Measurements from ENCODE around the gene KIAA0040.

The KIAA0040 gene

DNA sequence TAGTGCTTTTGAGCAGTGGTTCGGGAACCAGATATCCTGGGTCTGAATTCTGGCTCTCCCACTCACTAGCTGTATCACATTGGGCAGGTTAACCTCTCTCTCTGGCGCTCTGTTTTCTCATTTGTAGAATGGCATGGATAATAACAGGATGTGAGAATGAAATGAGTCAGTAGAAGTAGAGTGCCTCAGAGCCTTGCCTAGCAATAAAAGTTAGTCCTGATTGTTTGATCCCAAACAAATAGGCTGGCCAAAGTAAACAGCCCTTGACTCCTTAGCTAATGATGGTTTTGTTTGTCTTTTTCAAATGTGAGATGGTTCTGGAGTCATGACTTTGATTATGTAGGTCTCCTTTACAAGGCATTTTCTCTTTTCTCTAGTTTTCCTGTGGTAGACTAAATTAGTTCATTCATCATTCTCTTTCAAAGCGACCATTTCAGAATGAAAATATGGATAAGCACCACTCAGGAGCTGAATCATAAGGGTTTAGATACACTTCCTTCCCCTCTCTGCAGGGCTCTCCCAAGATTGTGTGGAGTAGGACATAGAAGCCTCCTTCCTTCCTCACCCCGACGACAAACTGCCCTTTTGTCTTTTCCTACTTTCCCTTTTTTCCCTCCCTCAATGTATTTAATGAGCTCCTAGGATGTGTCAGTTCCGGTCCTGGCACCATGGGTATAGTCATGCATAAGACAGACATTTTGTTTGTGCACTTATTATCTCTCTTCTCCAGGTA lies 23.1 kb downstream of the KIAA0040 start:
- no peak for TF ChIP-seq ZNF274 (IDR thresholded peaks at IDR 0.05; ENCODE audit: low read depth, low read length)
- H3K4me3 ChIP-seq (ENCODE audit: low read length), result no peak overlapping the region

DNA sequence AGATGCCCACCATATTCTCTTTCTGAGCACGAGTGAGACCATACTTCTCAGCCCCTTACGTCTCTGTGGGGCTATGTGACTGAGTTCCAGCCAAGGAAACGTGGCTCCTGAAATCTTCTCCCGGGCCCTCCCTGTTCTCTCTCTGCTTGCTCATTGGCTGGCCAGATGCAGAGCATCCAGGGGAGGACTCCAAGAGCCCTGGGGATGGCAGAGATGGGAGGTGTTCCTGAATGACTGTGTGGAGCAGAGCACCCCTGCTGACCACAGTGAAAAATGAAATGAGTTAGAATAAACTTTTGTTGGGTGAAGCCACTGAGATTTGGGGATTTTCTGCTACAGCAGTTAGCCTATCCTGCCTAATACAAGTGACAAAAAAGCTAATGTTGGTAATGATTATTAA lies 23.8 kb downstream of the KIAA0040 start:
- TF ChIP-seq ZNF274 (IDR thresholded peaks at IDR 0.05; ENCODE audit: low read depth, low read length), result no peak

DNA sequence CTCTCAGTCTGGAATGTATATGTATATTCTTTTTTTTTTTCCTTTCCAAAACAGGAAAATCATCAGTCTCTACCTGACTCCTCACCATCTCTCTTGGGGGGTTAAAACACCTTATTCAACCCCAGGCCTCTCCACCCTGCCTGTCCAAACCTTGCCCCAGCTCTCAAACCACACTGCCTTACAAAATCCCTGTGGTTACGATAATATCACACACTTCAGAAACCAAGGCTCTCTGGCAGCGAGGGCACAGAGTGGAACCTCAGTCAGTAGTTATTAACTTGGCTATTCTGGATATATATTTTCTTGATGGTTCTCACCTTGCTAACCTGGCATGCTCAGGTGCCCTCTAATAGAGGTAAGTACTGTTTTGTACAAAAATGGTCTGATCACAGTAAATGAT lies 24.7 kb downstream of the KIAA0040 start:
- no peak for TF ChIP-seq ZNF274 (IDR thresholded peaks at IDR 0.05; ENCODE audit: low read depth, low read length)
- no peak overlapping the region for H3K4me3 ChIP-seq (ENCODE audit: low read length)

More for the DNA sequence above, 23.8 kb downstream of the KIAA0040 start:
- no peak overlapping the region for H3K4me3 ChIP-seq (ENCODE audit: low read length)

DNA sequence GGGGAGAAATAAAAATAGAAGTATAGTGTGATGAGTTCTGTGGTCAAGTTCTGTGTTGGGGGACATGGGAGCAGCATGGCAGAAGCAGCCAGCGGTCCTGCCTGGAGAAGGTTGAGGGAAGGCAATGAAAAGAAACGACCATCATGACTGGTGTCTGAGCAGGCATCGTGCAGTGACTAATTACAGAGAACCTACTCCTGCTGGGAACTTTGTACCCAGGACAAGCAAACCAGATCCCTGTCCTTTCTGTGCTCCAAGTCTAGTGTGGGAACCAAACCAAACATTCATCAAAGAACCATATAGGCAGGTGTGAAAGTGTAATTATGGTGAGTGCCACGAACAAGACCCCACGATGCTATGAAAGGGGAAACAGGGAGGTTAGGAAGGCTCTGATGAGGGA lies 25.8 kb downstream of the KIAA0040 start:
- no peak for TF ChIP-seq ZNF274 (IDR thresholded peaks at IDR 0.05; ENCODE audit: low read depth, low read length)
- no peak overlapping the region for H3K4me3 ChIP-seq (ENCODE audit: low read length)

DNA sequence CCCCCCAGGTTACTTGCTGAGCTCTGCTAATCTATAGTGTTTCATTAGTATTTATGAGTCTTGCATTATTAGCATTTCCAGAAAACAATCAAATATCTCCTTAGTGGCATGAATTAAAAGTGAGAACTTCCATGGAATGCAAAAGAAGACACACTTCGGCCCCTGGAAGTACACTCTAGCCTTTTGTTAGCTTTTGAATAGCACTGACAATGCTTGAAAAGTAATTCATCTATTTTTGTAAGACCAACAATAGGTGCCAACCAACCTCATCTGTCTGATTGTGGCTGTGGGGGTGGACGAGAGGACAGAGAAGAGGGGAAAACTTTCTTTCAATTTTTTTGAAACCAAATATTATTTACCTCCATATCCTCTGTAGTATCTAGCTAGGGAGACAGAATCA lies 27.8 kb downstream of the KIAA0040 start:
- TF ChIP-seq ZNF274 (IDR thresholded peaks at IDR 0.05; ENCODE audit: low read depth, low read length), result no peak
- H3K4me3 ChIP-seq (ENCODE audit: low read length), result no peak overlapping the region

DNA sequence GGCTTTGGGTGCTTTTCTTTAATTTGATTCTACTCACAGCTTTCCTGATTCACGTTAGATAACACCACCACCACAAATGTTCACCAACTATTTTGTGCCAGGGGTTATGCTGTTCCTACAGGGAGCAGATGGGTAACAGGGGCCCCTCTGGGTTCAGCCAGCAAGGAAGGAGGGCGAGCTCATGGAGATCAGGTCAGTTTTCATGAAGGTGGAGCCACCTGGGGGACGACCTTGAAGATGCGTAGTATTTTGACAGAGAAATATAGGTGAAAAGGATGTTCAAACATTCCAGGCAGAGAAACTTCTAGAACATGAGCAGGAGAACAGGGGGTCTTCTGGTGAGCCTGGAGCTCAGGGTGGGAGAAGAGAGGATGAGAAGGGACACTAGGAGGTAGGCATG lies 28.9 kb downstream of the KIAA0040 start:
- no peak overlapping the region for H3K4me3 ChIP-seq (ENCODE audit: low read length)
- no peak for TF ChIP-seq ZNF274 (IDR thresholded peaks at IDR 0.05; ENCODE audit: low read depth, low read length)

DNA sequence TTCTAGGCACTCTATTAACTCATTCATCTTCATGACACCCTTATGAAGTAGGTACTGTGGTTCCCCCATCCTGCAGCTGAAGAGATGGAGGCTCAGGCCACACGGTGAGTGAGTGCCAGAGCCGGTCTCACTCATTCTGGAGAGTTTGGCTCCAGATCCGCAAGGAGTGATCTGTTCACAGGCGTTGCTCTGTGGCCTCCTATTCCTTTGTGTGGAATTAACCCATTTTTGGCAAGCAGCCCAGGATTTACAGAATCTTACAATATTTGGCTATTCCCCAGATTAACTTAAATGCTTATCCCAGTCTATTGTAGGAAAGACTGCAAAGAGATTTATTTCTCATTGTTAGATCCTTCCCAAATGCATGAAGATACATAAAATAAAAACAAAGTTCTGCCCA lies 29.6 kb downstream of the KIAA0040 start:
- no peak for TF ChIP-seq ZNF274 (IDR thresholded peaks at IDR 0.05; ENCODE audit: low read depth, low read length)
- H3K4me3 ChIP-seq (ENCODE audit: low read length), result no peak overlapping the region

DNA sequence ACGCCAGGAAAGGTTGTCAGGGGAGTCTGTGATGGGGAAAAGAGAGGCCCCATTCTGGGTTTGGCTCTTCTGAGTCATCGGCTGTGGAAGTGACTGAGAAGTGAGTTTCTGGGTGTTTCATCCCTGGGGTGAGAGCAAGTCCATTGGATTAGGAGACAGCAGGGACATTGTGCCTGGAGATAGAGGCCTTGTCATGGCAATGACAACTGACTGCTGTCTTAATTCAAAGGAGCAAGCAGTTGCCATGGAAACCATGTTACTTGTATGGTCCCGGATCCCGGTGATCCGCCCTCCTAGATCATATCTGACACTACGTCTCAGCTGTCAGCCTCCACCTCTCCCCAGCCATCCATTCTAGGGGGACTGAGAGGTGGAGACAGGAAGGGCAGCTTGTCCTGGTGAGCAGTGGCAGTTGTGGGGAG lies 34.4 kb downstream of the KIAA0040 start:
- TF ChIP-seq ZNF274 (IDR thresholded peaks at IDR 0.05; ENCODE audit: low read depth, low read length), result no peak

DNA sequence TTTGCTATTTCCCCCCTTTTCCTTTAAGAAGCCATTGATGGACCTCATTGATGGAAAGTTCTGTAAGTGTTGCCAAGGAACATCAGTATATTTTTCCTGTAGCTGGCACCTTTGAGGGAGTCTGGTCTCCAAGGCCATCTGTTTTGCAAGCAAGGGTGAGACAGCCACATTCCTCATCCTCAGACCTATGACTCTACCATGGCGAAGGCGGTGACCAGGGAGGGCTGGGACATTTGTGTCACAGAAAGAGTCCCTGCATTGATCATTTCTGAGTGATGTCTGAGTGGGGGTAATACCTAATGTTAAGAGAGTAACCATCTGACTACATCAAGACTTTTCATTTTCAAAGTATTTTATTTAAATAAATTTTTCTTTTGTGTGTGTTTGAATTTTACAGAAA lies 35.4 kb downstream of the KIAA0040 start:
- H3K4me3 ChIP-seq (ENCODE audit: low read length), result no peak overlapping the region
- TF ChIP-seq ZNF274 (IDR thresholded peaks at IDR 0.05; ENCODE audit: low read depth, low read length), result no peak

More for the DNA sequence above, 34.4 kb downstream of the KIAA0040 start:
- no peak overlapping the region for H3K4me3 ChIP-seq (ENCODE audit: low read length)

DNA sequence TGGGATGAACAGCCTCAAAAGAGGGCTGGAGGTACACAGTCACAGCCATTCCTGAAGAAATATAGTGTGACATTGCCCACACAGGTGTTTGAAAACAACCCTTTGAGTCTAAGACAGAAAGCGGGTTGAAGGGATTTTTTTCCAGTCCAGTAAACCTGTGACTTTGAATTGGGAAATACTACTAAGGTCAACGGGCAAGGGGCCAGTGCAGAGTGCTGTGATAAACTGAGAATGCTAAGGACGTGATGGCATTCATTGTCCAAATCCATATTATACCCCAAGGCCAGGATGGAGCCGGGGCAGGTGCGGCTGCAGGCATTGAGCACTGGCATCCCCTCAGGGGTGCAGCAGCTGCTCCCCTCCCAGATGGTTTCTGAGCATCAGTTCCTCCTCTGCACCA lies 36.6 kb downstream of the KIAA0040 start:
- H3K4me3 ChIP-seq (ENCODE audit: low read length), result no peak overlapping the region
- no peak for TF ChIP-seq ZNF274 (IDR thresholded peaks at IDR 0.05; ENCODE audit: low read depth, low read length)

DNA sequence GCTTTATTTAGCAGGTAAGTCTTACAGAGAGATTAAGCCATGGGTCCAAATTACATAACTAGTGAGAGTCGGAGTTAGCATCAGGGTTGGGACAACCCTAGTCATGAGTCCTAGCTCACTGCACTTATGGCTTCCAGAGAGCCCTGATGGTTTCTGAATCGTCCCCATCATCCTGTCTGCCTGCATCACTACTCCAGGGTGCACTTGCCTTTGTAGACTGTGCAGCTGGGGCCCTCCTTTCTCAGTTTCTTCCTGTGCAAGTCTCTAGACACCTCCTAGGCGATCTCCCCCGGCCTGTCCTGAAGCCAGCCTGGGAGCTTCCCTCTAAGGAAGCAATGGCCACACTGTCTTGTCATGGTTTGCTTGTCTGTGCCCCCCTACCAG lies 37.1 kb downstream of the KIAA0040 start:
- no peak for TF ChIP-seq ZNF274 (IDR thresholded peaks at IDR 0.05; ENCODE audit: low read depth, low read length)
- H3K4me3 ChIP-seq (ENCODE audit: low read length), result no peak overlapping the region

DNA sequence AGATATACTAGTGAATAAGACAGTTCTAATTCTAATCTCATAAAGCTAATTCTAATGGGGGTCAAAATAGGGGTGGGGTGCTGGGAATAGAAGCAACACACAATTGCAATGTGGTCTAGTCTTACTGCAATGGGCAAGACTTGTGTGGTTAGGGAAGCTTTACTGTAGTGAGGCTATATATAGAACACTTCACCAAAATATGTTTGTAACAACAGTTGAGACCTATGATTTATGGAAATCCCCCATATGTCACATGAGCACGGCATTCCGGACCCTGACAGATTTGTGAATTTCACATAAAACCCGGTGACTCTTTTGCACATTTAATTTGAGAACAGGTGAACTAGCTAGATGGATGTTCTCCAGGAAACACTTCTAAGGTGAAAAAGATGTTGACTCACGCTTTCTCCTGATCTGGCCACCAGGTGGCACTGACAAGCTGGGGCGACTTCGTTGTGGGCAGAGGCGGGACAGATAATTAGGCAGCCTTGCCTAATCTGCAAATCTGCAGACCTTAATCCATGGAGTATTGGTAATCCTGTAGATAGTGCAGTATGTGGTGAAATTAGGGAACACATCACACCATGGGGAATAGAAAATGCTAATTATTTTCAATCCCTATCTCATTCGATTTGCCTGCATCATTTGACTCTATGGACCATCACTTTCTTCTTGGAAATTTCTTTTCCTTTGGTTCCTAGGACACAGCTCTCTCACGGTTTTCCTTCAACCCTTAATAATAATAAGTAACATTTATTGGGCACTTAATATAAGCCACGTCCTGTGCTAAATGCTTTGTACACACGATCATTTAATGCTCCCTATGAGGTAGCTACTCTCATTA lies 37.7 kb downstream of the KIAA0040 start:
- TF ChIP-seq ZNF274 (IDR thresholded peaks at IDR 0.05; ENCODE audit: low read depth, low read length), result no peak

DNA sequence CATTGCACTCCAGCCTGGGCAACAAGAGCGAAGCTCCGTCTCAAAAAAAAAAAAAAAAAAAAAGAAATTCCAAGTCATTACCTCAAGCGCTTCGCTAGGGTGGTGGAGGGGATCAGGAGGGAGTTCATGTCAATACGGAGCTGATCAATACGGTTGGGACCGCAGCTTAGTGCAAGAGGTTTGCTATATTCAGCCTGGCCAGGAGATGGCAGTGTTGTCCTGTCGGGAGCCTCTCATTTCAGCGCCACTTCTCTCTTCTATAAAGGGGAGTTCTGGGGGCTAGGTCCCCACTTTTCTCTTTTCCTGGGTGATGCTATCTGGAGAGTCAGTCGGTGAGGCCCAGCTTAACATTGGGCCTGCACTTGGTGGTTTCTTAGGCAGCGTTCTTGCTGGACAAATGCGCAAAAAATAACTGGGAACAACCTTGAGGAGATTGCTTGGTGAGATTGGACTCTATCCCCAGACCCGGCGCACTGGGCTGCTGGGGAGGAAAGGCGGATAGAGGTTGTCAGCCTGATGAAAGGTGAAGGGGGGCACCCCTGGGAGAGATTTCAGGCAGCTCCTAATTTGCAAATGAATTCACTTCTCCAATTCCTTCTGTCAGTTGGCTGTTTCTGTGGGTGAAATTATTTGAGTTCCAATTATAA lies 40.4 kb downstream of the KIAA0040 start:
- no peak for TF ChIP-seq ZNF274 (IDR thresholded peaks at IDR 0.05; ENCODE audit: low read depth, low read length)
- H3K4me3 ChIP-seq (ENCODE audit: low read length), result no peak overlapping the region

More for the DNA sequence above, 37.7 kb downstream of the KIAA0040 start:
- H3K4me3 ChIP-seq (ENCODE audit: low read length), result no peak overlapping the region

DNA sequence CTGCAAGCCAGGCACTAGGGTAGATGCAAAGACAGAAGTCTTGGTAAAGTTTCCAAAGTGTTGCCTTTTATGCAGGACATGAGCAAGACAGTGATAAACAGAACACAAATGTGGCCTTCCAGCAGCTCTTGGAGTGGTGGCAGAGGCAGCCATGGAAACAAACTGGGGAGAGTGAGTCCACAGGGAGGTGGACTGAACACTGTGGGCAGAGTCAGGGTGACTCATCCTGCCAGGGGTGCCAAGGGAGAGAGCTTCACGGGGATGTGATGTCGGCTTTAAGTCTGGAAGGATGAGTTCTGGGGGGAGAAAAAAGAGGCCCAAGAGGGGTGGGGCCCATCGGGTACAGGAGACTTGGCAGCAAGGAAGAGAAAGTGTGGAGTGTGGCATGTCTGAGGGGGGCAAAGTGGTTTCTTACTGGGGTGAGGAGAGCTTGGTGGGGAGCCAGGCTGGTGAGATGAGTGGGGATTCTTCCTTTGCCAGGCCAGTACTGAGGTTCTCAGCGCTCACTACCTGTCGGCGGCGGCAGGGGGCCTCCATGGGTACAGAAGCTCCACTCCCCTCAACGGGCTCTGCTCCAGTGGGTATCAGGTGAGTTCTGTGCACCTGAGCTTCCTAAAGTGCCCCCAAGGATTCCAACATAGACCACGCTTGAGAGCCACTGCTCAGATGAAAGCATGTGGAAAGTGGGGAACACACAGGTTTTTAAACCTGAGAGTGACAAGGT lies 41.8 kb downstream of the KIAA0040 start:
- no peak for TF ChIP-seq ZNF274 (IDR thresholded peaks at IDR 0.05; ENCODE audit: low read depth, low read length)
- no peak overlapping the region for H3K4me3 ChIP-seq (ENCODE audit: low read length)

Measured in GM08714 (cell line).